ENCODE measurements around the gene ARHGEF28. TPM values are rescaled to one million over a fixed set of nuclear protein-coding genes. Genes with fewer than 3 reads are reported as not detected.

Gene ARHGEF28
- total RNA-seq, 3 donors from 2014 or later (not counting 1 experiment from before 2014, with no cell fraction given) = 2.3 to 7.1 (median 5.8) TPM

GRCh38 chr5:73973135-73973534 lies 347.1 kb downstream of the ARHGEF28 start:
- no peak overlapping the region for H3K4me3 Mint-ChIP-seq

GRCh38 chr5:73974871-73975360 lies 348.9 kb downstream of the ARHGEF28 start:
- DNase-seq (no peak), ATAC-seq (no peak)
- H3K27ac Mint-ChIP-seq = no peak overlapping the region
- H3K27me3 ChIP-seq (ENCODE audit: control insufficient read depth, insufficient read depth, low read length) = no peaks in the 10 kb centered on the region
- H3K36me3 Mint-ChIP-seq = no peaks in the 10 kb centered on the region
- H3K4me1 Mint-ChIP-seq = no peaks in the 10 kb centered on the region
- H3K36me3 ChIP-seq (ENCODE audit: control insufficient read depth, insufficient read depth, low read length) = no peaks in the 10 kb centered on the region
- no peak overlapping the region for H3K4me3 ChIP-seq (ENCODE audit: low read length)
- no peak overlapping the region for H3K4me3 Mint-ChIP-seq
- H3K27me3 Mint-ChIP-seq (ENCODE audit: low read depth in 2 of 2) = peaks cover 0 to 29% of the 10 kb centered on the region in 2 donors
- H3K27ac ChIP-seq (ENCODE audit: low read length) = no peak overlapping the region
- H3K4me1 ChIP-seq (ENCODE audit: control insufficient read depth, insufficient read depth, low read length) = no peaks in the 10 kb centered on the region
- intact Hi-C loops (cut with micrococcal nuclease) = no loop called here
- H3K9me3 ChIP-seq (ENCODE audit: control insufficient read depth, insufficient read depth, low read length) = no peaks in the 10 kb centered on the region
- no peaks in the 10 kb centered on the region for H3K9me3 Mint-ChIP-seq
- WGBS (ENCODE audit: insufficient coverage) = 62% methylated on average over 4 of the region's 4 CpGs
- TF ChIP-seq CTCF (IDR thresholded peaks at IDR 0.05) = no peak

More at GRCh38 chr5:73973135-73973534, 347.1 kb downstream of the ARHGEF28 start:
- DNase-seq (no peak), ATAC-seq (no peak)
- Histone ChIP-seq H3K27me3 (ENCODE audit: control insufficient read depth, insufficient read depth, low read length) (no peaks in the 10 kb centered on the region), H3K36me3 (ENCODE audit: control insufficient read depth, insufficient read depth, low read length) (no peaks in the 10 kb centered on the region), H3K4me3 (ENCODE audit: low read length) (no peak overlapping the region), H3K27ac (ENCODE audit: low read length) (no peak overlapping the region), H3K9me3 (ENCODE audit: control insufficient read depth, insufficient read depth, low read length) (no peaks in the 10 kb centered on the region), H3K4me1 (ENCODE audit: control insufficient read depth, insufficient read depth, low read length) (no peaks in the 10 kb centered on the region)
- Mint-ChIP-seq H3K9me3 (no peaks in the 10 kb centered on the region), H3K27ac (no peak overlapping the region), H3K4me1 (no peaks in the 10 kb centered on the region), H3K36me3 (no peaks in the 10 kb centered on the region), H3K27me3 (ENCODE audit: low read depth in 2 of 2) (peaks cover 5 to 39% of the 10 kb centered on the region in 2 donors)
- 90% methylated on average over 3 of the region's 3 CpGs for WGBS (ENCODE audit: insufficient coverage)
- intact Hi-C loops (cut with micrococcal nuclease) = no loop called here
- no peak for TF ChIP-seq CTCF (IDR thresholded peaks at IDR 0.05)

- H3K27ac Mint-ChIP-seq = no peak overlapping the region
- no peaks in the 10 kb centered on the region for H3K4me1 Mint-ChIP-seq
- WGBS (ENCODE audit: insufficient coverage) = 86% methylated on average over 3 of the region's 4 CpGs
- no peak overlapping the region for H3K4me3 Mint-ChIP-seq
- H3K27me3 Mint-ChIP-seq (ENCODE audit: low read depth in 2 of 2) = peaks cover 0 to 22% of the 10 kb centered on the region in 2 donors
- Histone ChIP-seq H3K4me1 (ENCODE audit: control insufficient read depth, insufficient read depth, low read length) (no peaks in the 10 kb centered on the region), H3K27me3 (ENCODE audit: control insufficient read depth, insufficient read depth, low read length) (no peaks in the 10 kb centered on the region), H3K36me3 (ENCODE audit: control insufficient read depth, insufficient read depth, low read length) (no peaks in the 10 kb centered on the region), H3K4me3 (ENCODE audit: low read length) (no peak overlapping the region), H3K9me3 (ENCODE audit: control insufficient read depth, insufficient read depth, low read length) (no peaks in the 10 kb centered on the region), H3K27ac (ENCODE audit: low read length) (no peak overlapping the region)
- no peaks in the 10 kb centered on the region for H3K36me3 Mint-ChIP-seq
- no peaks in the 10 kb centered on the region for H3K9me3 Mint-ChIP-seq
- intact Hi-C loops (cut with micrococcal nuclease) = no loop called here
- no peak for DNase-seq
- TF ChIP-seq CTCF (IDR thresholded peaks at IDR 0.05) = no peak
- no peak for ATAC-seq
These were observed 349.8 kb downstream of the ARHGEF28 start for GRCh38 chr5:73975845-73976244.

- Mint-ChIP-seq H3K9me3 (no peaks in the 10 kb centered on the region), H3K4me3 (no peak overlapping the region), H3K27me3 (ENCODE audit: low read depth in 2 of 2) (peaks cover 0 to 22% of the 10 kb centered on the region in 2 donors), H3K36me3 (no peaks in the 10 kb centered on the region), H3K27ac (no peak overlapping the region), H3K4me1 (no peaks in the 10 kb centered on the region)
- TF ChIP-seq CTCF (IDR thresholded peaks at IDR 0.05) = no peak
- Histone ChIP-seq H3K27me3 (ENCODE audit: control insufficient read depth, insufficient read depth, low read length) (no peaks in the 10 kb centered on the region), H3K27ac (ENCODE audit: low read length) (no peak overlapping the region), H3K36me3 (ENCODE audit: control insufficient read depth, insufficient read depth, low read length) (no peaks in the 10 kb centered on the region), H3K4me1 (ENCODE audit: control insufficient read depth, insufficient read depth, low read length) (no peaks in the 10 kb centered on the region), H3K9me3 (ENCODE audit: control insufficient read depth, insufficient read depth, low read length) (no peaks in the 10 kb centered on the region), H3K4me3 (ENCODE audit: low read length) (no peak overlapping the region)
- DNase-seq (no peak), ATAC-seq (no peak)
- intact Hi-C loops (cut with micrococcal nuclease) = no loop called here
- WGBS (ENCODE audit: insufficient coverage) = 75% methylated on average over 1 of the region's 1 CpG
These were observed 351.1 kb downstream of the ARHGEF28 start for GRCh38 chr5:73977146-73977545.
